ENCODE measurements around the gene TPX2.

TPX2 gene

GRCh38 chr20:31722257-31723068 is 16.6 kb upstream of the TPX2 start, which contains the start of gene BCL2L1:
Gene BCL2L1 (minus strand): TSS chr20:31722868. CDS start chr20:31722218, 650 bp downstream.
- Histone ChIP-seq H3K56ac (ENCODE audit: low read length) (peak within 1 kb of the TSS; percentile 79), H4K5ac (ENCODE audit: low read length) (no peak within 1 kb of the TSS), H3K4ac (ENCODE audit: low read depth, low read length) (peak within 1 kb of the TSS; percentile 74), H2BK5ac (ENCODE audit: low read length) (peak within 1 kb of the TSS; percentile 79), H2BK15ac (replicated peaks; ENCODE audit: low read depth) (no peak within 1 kb of the TSS), H3K23ac (ENCODE audit: low read length) (peak within 1 kb of the TSS; percentile 17), H3K4me1 (ENCODE audit: control insufficient read depth, low read depth, low read length) (peaks cover 16% of the 10 kb centered on the region), H4K8ac (ENCODE audit: low read depth, low read length) (peak within 1 kb of the TSS; percentile 88), H3K4me3 (ENCODE audit: low read length) (peak within 1 kb of the TSS; percentile 60), H3K27me3 (ENCODE audit: insufficient read depth, low read length, poor library complexity) (no peaks in the 10 kb centered on the region), H3K27ac (ENCODE audit: low read depth, low read length) (peak within 1 kb of the TSS; percentile 90), H3K9ac (ENCODE audit: low read length) (peak within 1 kb of the TSS; percentile 66), H3K18ac (ENCODE audit: low read length) (peak within 1 kb of the TSS; percentile 91), H3K36me3 (ENCODE audit: control insufficient read depth, insufficient read depth, low read length) (no peaks in the 10 kb centered on the region), H3K79me1 (ENCODE audit: low read length) (peaks cover 7% of the 10 kb centered on the region), H2AK5ac (ENCODE audit: low read length) (no peak within 1 kb of the TSS), H3K79me2 (ENCODE audit: control insufficient read depth, insufficient read depth, low read length) (peaks cover 26% of the 10 kb centered on the region), H2BK120ac (ENCODE audit: low read depth, low read length) (peak within 1 kb of the TSS; percentile 66), H3K4me2 (ENCODE audit: low read length) (peak within 1 kb of the TSS; percentile 42)
- no CpG with 5 or more reads among the region's 38 CpGs for WGBS (ENCODE audit: extremely low coverage, insufficient coverage, low lambda C conversion rate)
- peak; percentile 93 for DNase-seq

- Histone ChIP-seq H3K4me2 (ENCODE audit: low read length) (peak overlapping the region; percentile 3), H3K36me3 (ENCODE audit: control insufficient read depth, insufficient read depth, low read length) (no peaks in the 10 kb centered on the region), H3K27me3 (ENCODE audit: insufficient read depth, low read length, poor library complexity) (no peaks in the 10 kb centered on the region), H3K79me1 (ENCODE audit: low read length) (peaks cover 7% of the 10 kb centered on the region), H3K79me2 (ENCODE audit: control insufficient read depth, insufficient read depth, low read length) (peaks cover 21% of the 10 kb centered on the region), H3K4ac (ENCODE audit: low read depth, low read length) (peak overlapping the region; percentile 74), H3K9ac (ENCODE audit: low read length) (peak overlapping the region; percentile 59), H2BK15ac (replicated peaks; ENCODE audit: low read depth) (no peak overlapping the region), H3K27ac (ENCODE audit: low read depth, low read length) (peak overlapping the region; percentile 90), H2AK5ac (ENCODE audit: low read length) (no peak overlapping the region), H3K4me1 (ENCODE audit: control insufficient read depth, low read depth, low read length) (peaks cover 16% of the 10 kb centered on the region), H3K23ac (ENCODE audit: low read length) (peak overlapping the region; percentile 17), H2BK5ac (ENCODE audit: low read length) (peak overlapping the region; percentile 79), H3K4me3 (ENCODE audit: low read length) (peak overlapping the region; percentile 24), H3K56ac (ENCODE audit: low read length) (peak overlapping the region; percentile 39), H3K18ac (ENCODE audit: low read length) (peak overlapping the region; percentile 91), H4K5ac (ENCODE audit: low read length) (no peak overlapping the region), H4K8ac (ENCODE audit: low read depth, low read length) (peak overlapping the region; percentile 88), H2BK120ac (ENCODE audit: low read depth, low read length) (peak overlapping the region; percentile 66)
- DNase-seq: no peak
- no CpG with 5 or more reads among the region's 10 CpGs for WGBS (ENCODE audit: extremely low coverage, insufficient coverage, low lambda C conversion rate)
Observed at GRCh38 chr20:31723069-31723318, 16.1 kb upstream of the TPX2 start.

GRCh38 chr20:31723319-31724078 is 15.6 kb upstream of the TPX2 start:
- peak; percentile 98 for DNase-seq
- Histone ChIP-seq H3K27ac (ENCODE audit: low read depth, low read length) (peak overlapping the region; percentile 90), H4K8ac (ENCODE audit: low read depth, low read length) (peak overlapping the region; percentile 88), H4K5ac (ENCODE audit: low read length) (no peak overlapping the region), H3K56ac (ENCODE audit: low read length) (peak overlapping the region; percentile 79), H2AK5ac (ENCODE audit: low read length) (no peak overlapping the region), H3K4ac (ENCODE audit: low read depth, low read length) (peak overlapping the region; percentile 74), H3K4me2 (ENCODE audit: low read length) (peak overlapping the region; percentile 30), H3K4me1 (ENCODE audit: control insufficient read depth, low read depth, low read length) (peaks cover 16% of the 10 kb centered on the region), H3K23ac (ENCODE audit: low read length) (peak overlapping the region; percentile 17), H2BK15ac (replicated peaks; ENCODE audit: low read depth) (no peak overlapping the region), H2BK120ac (ENCODE audit: low read depth, low read length) (peak overlapping the region; percentile 66), H3K9ac (ENCODE audit: low read length) (peak overlapping the region; percentile 66), H2BK5ac (ENCODE audit: low read length) (peak overlapping the region; percentile 79), H3K18ac (ENCODE audit: low read length) (peak overlapping the region; percentile 91), H3K4me3 (ENCODE audit: low read length) (peak overlapping the region; percentile 60), H3K79me2 (ENCODE audit: control insufficient read depth, insufficient read depth, low read length) (peaks cover 20% of the 10 kb centered on the region), H3K36me3 (ENCODE audit: control insufficient read depth, insufficient read depth, low read length) (no peaks in the 10 kb centered on the region), H3K27me3 (ENCODE audit: insufficient read depth, low read length, poor library complexity) (no peaks in the 10 kb centered on the region), H3K79me1 (ENCODE audit: low read length) (peaks cover 7% of the 10 kb centered on the region)
- WGBS (ENCODE audit: extremely low coverage, insufficient coverage, low lambda C conversion rate): no CpG with 5 or more reads among the region's 77 CpGs

GRCh38 chr20:31731321-31731717 is 7.8 kb upstream of the TPX2 start:
- Histone ChIP-seq H3K79me1 (ENCODE audit: low read length) (no peaks in the 10 kb centered on the region), H3K9ac (ENCODE audit: low read length) (no peak overlapping the region), H4K5ac (ENCODE audit: low read length) (no peak overlapping the region), H2BK120ac (ENCODE audit: low read depth, low read length) (no peak overlapping the region), H3K56ac (ENCODE audit: low read length) (no peak overlapping the region), H3K4me3 (ENCODE audit: low read length) (no peak overlapping the region), H3K4me1 (ENCODE audit: control insufficient read depth, low read depth, low read length) (no peaks in the 10 kb centered on the region), H3K23ac (ENCODE audit: low read length) (no peak overlapping the region), H4K8ac (ENCODE audit: low read depth, low read length) (no peak overlapping the region), H3K18ac (ENCODE audit: low read length) (no peak overlapping the region), H3K27me3 (ENCODE audit: insufficient read depth, low read length, poor library complexity) (no peaks in the 10 kb centered on the region), H2AK5ac (ENCODE audit: low read length) (no peak overlapping the region), H3K4ac (ENCODE audit: low read depth, low read length) (no peak overlapping the region), H2BK15ac (replicated peaks; ENCODE audit: low read depth) (no peak overlapping the region), H2BK5ac (ENCODE audit: low read length) (no peak overlapping the region), H3K36me3 (ENCODE audit: control insufficient read depth, insufficient read depth, low read length) (no peaks in the 10 kb centered on the region), H3K79me2 (ENCODE audit: control insufficient read depth, insufficient read depth, low read length) (no peaks in the 10 kb centered on the region), H3K27ac (ENCODE audit: low read depth, low read length) (no peak overlapping the region), H3K4me2 (ENCODE audit: low read length) (no peak overlapping the region)
- DNase-seq: no peak
- WGBS (ENCODE audit: extremely low coverage, insufficient coverage, low lambda C conversion rate): no CpG with 5 or more reads among the region's 6 CpGs

- Histone ChIP-seq H3K56ac (ENCODE audit: low read length) (peak overlapping the region; percentile 86), H3K27me3 (ENCODE audit: insufficient read depth, low read length, poor library complexity) (no peaks in the 10 kb centered on the region), H2AK5ac (ENCODE audit: low read length) (no peak overlapping the region), H3K18ac (ENCODE audit: low read length) (peak overlapping the region; percentile 55), H2BK15ac (replicated peaks; ENCODE audit: low read depth) (no peak overlapping the region), H3K79me2 (ENCODE audit: control insufficient read depth, insufficient read depth, low read length) (peaks cover 26% of the 10 kb centered on the region), H3K4me3 (ENCODE audit: low read length) (peak overlapping the region; percentile 76), H2BK120ac (ENCODE audit: low read depth, low read length) (no peak overlapping the region), H3K4me2 (ENCODE audit: low read length) (peak overlapping the region; percentile 63), H3K27ac (ENCODE audit: low read depth, low read length) (peak overlapping the region; percentile 78), H2BK5ac (ENCODE audit: low read length) (no peak overlapping the region), H3K4ac (ENCODE audit: low read depth, low read length) (peak overlapping the region; percentile 92), H3K9ac (ENCODE audit: low read length) (peak overlapping the region; percentile 86), H3K36me3 (ENCODE audit: control insufficient read depth, insufficient read depth, low read length) (no peaks in the 10 kb centered on the region), H3K23ac (ENCODE audit: low read length) (no peak overlapping the region), H3K4me1 (ENCODE audit: control insufficient read depth, low read depth, low read length) (peaks cover 5% of the 10 kb centered on the region), H4K8ac (ENCODE audit: low read depth, low read length) (no peak overlapping the region), H4K5ac (ENCODE audit: low read length) (no peak overlapping the region), H3K79me1 (ENCODE audit: low read length) (peaks cover 5% of the 10 kb centered on the region)
- DNase-seq: no peak
- WGBS (ENCODE audit: extremely low coverage, insufficient coverage, low lambda C conversion rate): no CpG with 5 or more reads among the region's 11 CpGs
Observed at GRCh38 chr20:31739550-31739977, 474 bp downstream of the TPX2 start.

Data from mesendoderm (in vitro differentiated cells).